ENCODE measurements around the gene TMEM9. TPM values are rescaled to one million over a fixed set of nuclear protein-coding genes. Genes with fewer than 3 reads are reported as not detected.
"Not testable (repeated sequence)": the region's sequence is repeated elsewhere in the genome, so short reads cannot be mapped to it uniquely, and the experiment has no call there.

TMEM9 gene
- polyA plus RNA-seq, 10 donors, result 40.6 to 78.4 (median 58.4) TPM

- no peak for DNase-seq
Measured at GRCh38 chr1:201178718-201179117, 24.4 kb upstream of the TMEM9 start.

- no peak for DNase-seq
Measured at GRCh38 chr1:201176940-201177339, 22.7 kb upstream of the TMEM9 start.

- no peak for DNase-seq
Measured at GRCh38 chr1:201175820-201176500, 21.7 kb upstream of the TMEM9 start.

- DNase-seq, result no peak
Measured at GRCh38 chr1:201173736-201174135, 19.5 kb upstream of the TMEM9 start.

GRCh38 chr1:201172999-201173610 is 18.8 kb upstream of the TMEM9 start:
- no peak for DNase-seq

GRCh38 chr1:201172326-201172725 is 18.1 kb upstream of the TMEM9 start:
- DNase-seq, result no peak

GRCh38 chr1:201171063-201172036 is 17.1 kb upstream of the TMEM9 start:
- peak in 1 of 3 donors; percentile 40 for DNase-seq

GRCh38 chr1:201170533-201171062 is 16.3 kb upstream of the TMEM9 start:
- peak; percentile 91 to 97 (median 95) for DNase-seq

GRCh38 chr1:201169971-201170532 is 15.8 kb upstream of the TMEM9 start:
- no peak for DNase-seq

- no peak for DNase-seq
Measured at GRCh38 chr1:201169203-201169602, 14.9 kb upstream of the TMEM9 start.

- no peak for DNase-seq
Measured at GRCh38 chr1:201167041-201167991, 13.0 kb upstream of the TMEM9 start.

- DNase-seq, result no peak
Measured at GRCh38 chr1:201164645-201165044, 10.4 kb upstream of the TMEM9 start.

- no peak for DNase-seq
Measured at GRCh38 chr1:201163707-201164106, 9.4 kb upstream of the TMEM9 start.

GRCh38 chr1:201163036-201163435 is 8.8 kb upstream of the TMEM9 start:
- not testable (repeated sequence) for DNase-seq

GRCh38 chr1:201157949-201158348 is 3.7 kb upstream of the TMEM9 start:
- DNase-seq, result no peak

- no peak for DNase-seq
Measured at GRCh38 chr1:201156819-201157218, 2.5 kb upstream of the TMEM9 start.

GRCh38 chr1:201156346-201156745 is 2.1 kb upstream of the TMEM9 start:
- no peak for DNase-seq

- DNase-seq, result no peak
Measured at GRCh38 chr1:201155354-201155753, 1.1 kb upstream of the TMEM9 start.

GRCh38 chr1:201153474-201154388 is 543 bp downstream of the TMEM9 start:
- DNase-seq, result peak in 1 of 3 donors; percentile 93

- DNase-seq, result no peak
Measured at GRCh38 chr1:201149400-201149799, 4.9 kb downstream of the TMEM9 start.

All from muscle of back (tissue), 11 donors.